ENCODE measurements around the gene ISY1.
"Not testable (repeated sequence)": the region's sequence is repeated elsewhere in the genome, so short reads cannot be mapped to it uniquely, and the experiment has no call there.

Gene ISY1

GRCh38 chr3:129141011-129141410 lies 19.9 kb downstream of the ISY1 start:
- H3K9me3 ChIP-seq (ENCODE audit: control insufficient read depth, insufficient read depth, low read length); H3K9ac ChIP-seq (ENCODE audit: low read depth, low read length); H3K4me1 ChIP-seq (ENCODE audit: insufficient read depth, low read length); H3K36me3 ChIP-seq (ENCODE audit: insufficient read depth, low read length): not testable (repeated sequence)

- Histone ChIP-seq H3K4me1 (ENCODE audit: insufficient read depth, low read length) (no peaks in the 10 kb centered on the region), H3K36me3 (ENCODE audit: insufficient read depth, low read length) (no peaks in the 10 kb centered on the region), H3K9me3 (ENCODE audit: control insufficient read depth, insufficient read depth, low read length) (no peaks in the 10 kb centered on the region), H3K9ac (ENCODE audit: low read depth, low read length) (no peak overlapping the region)
These were observed 21.0 kb downstream of the ISY1 start for GRCh38 chr3:129139911-129140310.

GRCh38 chr3:129136275-129136674 lies 24.6 kb downstream of the ISY1 start:
- H3K9ac ChIP-seq (ENCODE audit: low read depth, low read length); H3K4me1 ChIP-seq (ENCODE audit: insufficient read depth, low read length); H3K9me3 ChIP-seq (ENCODE audit: control insufficient read depth, insufficient read depth, low read length): not testable (repeated sequence)
- peaks cover 20% of the 10 kb centered on the region for H3K36me3 ChIP-seq (ENCODE audit: insufficient read depth, low read length)

GRCh38 chr3:129132097-129132866 lies 28.6 kb downstream of the ISY1 start:
- Histone ChIP-seq H3K9me3 (ENCODE audit: control insufficient read depth, insufficient read depth, low read length) (no peaks in the 10 kb centered on the region), H3K4me1 (ENCODE audit: insufficient read depth, low read length) (no peaks in the 10 kb centered on the region), H3K9ac (ENCODE audit: low read depth, low read length) (no peak overlapping the region), H3K36me3 (ENCODE audit: insufficient read depth, low read length) (peaks cover 25% of the 10 kb centered on the region)

- H3K36me3 ChIP-seq (ENCODE audit: insufficient read depth, low read length), result peaks cover 25% of the 10 kb centered on the region
These were observed 29.3 kb downstream of the ISY1 start for GRCh38 chr3:129131465-129132088.

GRCh38 chr3:129130291-129130813 lies 30.5 kb downstream of the ISY1 start:
- Histone ChIP-seq H3K9ac (ENCODE audit: low read depth, low read length) (no peak overlapping the region), H3K4me1 (ENCODE audit: insufficient read depth, low read length) (no peaks in the 10 kb centered on the region), H3K9me3 (ENCODE audit: control insufficient read depth, insufficient read depth, low read length) (no peaks in the 10 kb centered on the region), H3K36me3 (ENCODE audit: insufficient read depth, low read length) (peaks cover 25% of the 10 kb centered on the region)

More at GRCh38 chr3:129131465-129132088, 29.3 kb downstream of the ISY1 start:
- Histone ChIP-seq H3K9me3 (ENCODE audit: control insufficient read depth, insufficient read depth, low read length) (no peaks in the 10 kb centered on the region), H3K4me1 (ENCODE audit: insufficient read depth, low read length) (no peaks in the 10 kb centered on the region), H3K9ac (ENCODE audit: low read depth, low read length) (no peak overlapping the region)

- Histone ChIP-seq H3K9me3 (ENCODE audit: control insufficient read depth, insufficient read depth, low read length) (no peaks in the 10 kb centered on the region), H3K36me3 (ENCODE audit: insufficient read depth, low read length) (peaks cover 17% of the 10 kb centered on the region), H3K4me1 (ENCODE audit: insufficient read depth, low read length) (no peaks in the 10 kb centered on the region), H3K9ac (ENCODE audit: low read depth, low read length) (no peak overlapping the region)
These were observed 32.3 kb downstream of the ISY1 start for GRCh38 chr3:129128357-129129155.

GRCh38 chr3:129126726-129127280 lies 34.1 kb downstream of the ISY1 start:
- Histone ChIP-seq H3K36me3 (ENCODE audit: insufficient read depth, low read length) (peaks cover 10% of the 10 kb centered on the region; the same call in 1 of the 2 replicates), H3K9ac (ENCODE audit: low read depth, low read length) (no peak overlapping the region)

GRCh38 chr3:129123314-129124060 lies 37.4 kb downstream of the ISY1 start:
- H3K9ac ChIP-seq (ENCODE audit: low read depth, low read length), result no peak overlapping the region
- H3K9me3 ChIP-seq (ENCODE audit: control insufficient read depth, insufficient read depth, low read length), result no peaks in the 10 kb centered on the region
- H3K36me3 ChIP-seq (ENCODE audit: insufficient read depth, low read length), result no peaks in the 10 kb centered on the region; the same call in 1 of the 2 replicates
- peaks cover 15% of the 10 kb centered on the region for H3K4me1 ChIP-seq (ENCODE audit: insufficient read depth, low read length)

More at GRCh38 chr3:129126726-129127280, 34.1 kb downstream of the ISY1 start:
- Histone ChIP-seq H3K4me1 (ENCODE audit: insufficient read depth, low read length) (no peaks in the 10 kb centered on the region), H3K9me3 (ENCODE audit: control insufficient read depth, insufficient read depth, low read length) (no peaks in the 10 kb centered on the region)

GRCh38 chr3:129122412-129123011 lies 38.4 kb downstream of the ISY1 start:
- Histone ChIP-seq H3K4me1 (ENCODE audit: insufficient read depth, low read length) (peaks cover 15% of the 10 kb centered on the region), H3K9me3 (ENCODE audit: control insufficient read depth, insufficient read depth, low read length) (no peaks in the 10 kb centered on the region), H3K36me3 (ENCODE audit: insufficient read depth, low read length) (no peaks in the 10 kb centered on the region; the same call in 1 of the 2 replicates), H3K9ac (ENCODE audit: low read depth, low read length) (peak overlapping the region; percentile 73; the same call in 1 of the 2 replicates)

- Histone ChIP-seq H3K36me3 (ENCODE audit: insufficient read depth, low read length) (no peaks in the 10 kb centered on the region; the same call in 1 of the 2 replicates), H3K9ac (ENCODE audit: low read depth, low read length) (peak within 1 kb of the TSS; percentile 80), H3K9me3 (ENCODE audit: control insufficient read depth, insufficient read depth, low read length) (no peaks in the 10 kb centered on the region), H3K4me1 (ENCODE audit: insufficient read depth, low read length) (peaks cover 20% of the 10 kb centered on the region)
These were observed 39.0 kb downstream of the ISY1 start, which contains the start of gene RAB43 for GRCh38 chr3:129121792-129122411. Gene RAB43 (minus strand): TSS chr3:129121804. CDS start chr3:129121489, 315 bp downstream.

- H3K9me3 ChIP-seq (ENCODE audit: control insufficient read depth, insufficient read depth, low read length), result no peaks in the 10 kb centered on the region
- H3K9ac ChIP-seq (ENCODE audit: low read depth, low read length), result peak overlapping the region; percentile 80
- no peaks in the 10 kb centered on the region; the same call in 1 of the 2 replicates for H3K36me3 ChIP-seq (ENCODE audit: insufficient read depth, low read length)
- H3K4me1 ChIP-seq (ENCODE audit: insufficient read depth, low read length), result peaks cover 26% of the 10 kb centered on the region
These were observed 39.7 kb downstream of the ISY1 start for GRCh38 chr3:129121016-129121791.

Data from ES-I3 (cell line).